ENCODE results near the gene PACSIN1. TPM values are rescaled to one million over a fixed set of nuclear protein-coding genes. Genes with fewer than 3 reads are reported as not detected.

The PACSIN1 gene
- total and polyA plus RNA-seq, 2 experiments from 2014 or later, result 0.05 to 0.37 TPM

- H3K4me2 ChIP-seq, result no peak overlapping the region
- 73% methylated on average over 4 of the region's 4 CpGs for WGBS (ENCODE audit: low lambda C conversion rate, missing lambda C conversion rate)
- no peak overlapping the region for H3K27ac ChIP-seq
- no peaks in the 10 kb centered on the region for H3K9me3 ChIP-seq (ENCODE audit: low read depth)
- no peak overlapping the region for H3K4me3 ChIP-seq
- TF ChIP-seq EZH2 (IDR thresholded peaks at IDR 0.05; ENCODE audit: borderline replicate concordance) (no peak), EZH2phosphoT487 (IDR thresholded peaks at IDR 0.05; ENCODE audit: low read depth, severe bottlenecking, unreplicated experiment) (no peak)
- TF ChIP-seq, protein P1, sequence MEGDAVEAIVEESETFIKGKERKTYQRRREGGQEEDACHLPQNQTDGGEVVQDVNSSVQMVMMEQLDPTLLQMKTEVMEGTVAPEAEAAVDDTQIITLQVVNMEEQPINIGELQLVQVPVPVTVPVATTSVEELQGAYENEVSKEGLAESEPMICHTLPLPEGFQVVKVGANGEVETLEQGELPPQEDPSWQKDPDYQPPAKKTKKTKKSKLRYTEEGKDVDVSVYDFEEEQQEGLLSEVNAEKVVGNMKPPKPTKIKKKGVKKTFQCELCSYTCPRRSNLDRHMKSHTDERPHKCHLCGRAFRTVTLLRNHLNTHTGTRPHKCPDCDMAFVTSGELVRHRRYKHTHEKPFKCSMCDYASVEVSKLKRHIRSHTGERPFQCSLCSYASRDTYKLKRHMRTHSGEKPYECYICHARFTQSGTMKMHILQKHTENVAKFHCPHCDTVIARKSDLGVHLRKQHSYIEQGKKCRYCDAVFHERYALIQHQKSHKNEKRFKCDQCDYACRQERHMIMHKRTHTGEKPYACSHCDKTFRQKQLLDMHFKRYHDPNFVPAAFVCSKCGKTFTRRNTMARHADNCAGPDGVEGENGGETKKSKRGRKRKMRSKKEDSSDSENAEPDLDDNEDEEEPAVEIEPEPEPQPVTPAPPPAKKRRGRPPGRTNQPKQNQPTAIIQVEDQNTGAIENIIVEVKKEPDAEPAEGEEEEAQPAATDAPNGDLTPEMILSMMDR (IDR thresholded peaks at IDR 0.05; ENCODE audit: poor library complexity), result no peak
- no peaks in the 10 kb centered on the region for H3K9me2 ChIP-seq (replicated peaks; ENCODE audit: insufficient read depth)
- H3K27me3 ChIP-seq, result no peaks in the 10 kb centered on the region
- no peaks in the 10 kb centered on the region for H3K79me2 ChIP-seq
- H4K20me1 ChIP-seq (ENCODE audit: insufficient read depth, poor library complexity, severe bottlenecking), result no peaks in the 10 kb centered on the region
- no peak for DNase-seq (ENCODE audit: low spot score)
- H3K36me3 ChIP-seq (replicated peaks; ENCODE audit: insufficient read depth, low read depth), result no peaks in the 10 kb centered on the region
- H2AFZ ChIP-seq, result no peak overlapping the region
- no peaks in the 10 kb centered on the region for H3K4me1 ChIP-seq (ENCODE audit: insufficient read depth)
These were observed 20.5 kb upstream of the PACSIN1 start for GRCh38 chr6:34445313-34445860.

DNA sequence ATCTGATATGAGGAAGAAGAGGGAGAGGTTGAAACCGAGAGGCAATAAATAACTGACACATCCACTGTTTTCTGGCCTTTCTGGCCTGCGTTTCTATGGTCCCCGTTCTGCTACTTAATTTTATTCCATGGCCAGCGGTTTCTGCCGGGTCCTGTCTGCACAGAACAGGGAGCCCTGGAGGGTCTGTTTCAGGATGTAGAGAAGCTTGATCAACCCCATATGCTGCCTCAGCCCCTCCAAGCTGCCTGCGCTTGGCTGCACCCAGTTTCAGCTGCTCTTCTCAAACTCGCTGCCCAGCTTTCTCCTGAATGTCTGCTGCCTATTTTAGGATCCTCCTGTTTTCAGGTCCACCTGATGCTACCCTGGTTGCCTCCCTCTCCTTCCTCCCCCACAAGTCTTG lies 18.5 kb upstream of the PACSIN1 start:
- WGBS (ENCODE audit: low lambda C conversion rate, missing lambda C conversion rate), result 83% methylated on average over 7 of the region's 7 CpGs
- H3K9me3 ChIP-seq (ENCODE audit: low read depth), result no peaks in the 10 kb centered on the region
- no peaks in the 10 kb centered on the region for H3K27me3 ChIP-seq
- H3K36me3 ChIP-seq (replicated peaks; ENCODE audit: insufficient read depth, low read depth), result no peaks in the 10 kb centered on the region
- no peaks in the 10 kb centered on the region for H4K20me1 ChIP-seq (ENCODE audit: insufficient read depth, poor library complexity, severe bottlenecking)
- TF ChIP-seq EZH2phosphoT487 (IDR thresholded peaks at IDR 0.05; ENCODE audit: low read depth, severe bottlenecking, unreplicated experiment) (no peak), EZH2 (IDR thresholded peaks at IDR 0.05; ENCODE audit: borderline replicate concordance) (no peak)
- TF ChIP-seq, protein P1 (IDR thresholded peaks at IDR 0.05; ENCODE audit: poor library complexity), result no peak
- H3K79me2 ChIP-seq, result no peaks in the 10 kb centered on the region
- no peaks in the 10 kb centered on the region for H3K9me2 ChIP-seq (replicated peaks; ENCODE audit: insufficient read depth)
- H3K4me3 ChIP-seq, result no peak overlapping the region
- H3K4me1 ChIP-seq (ENCODE audit: insufficient read depth), result no peaks in the 10 kb centered on the region
- no peak for DNase-seq (ENCODE audit: low spot score)
- no peak overlapping the region for H3K27ac ChIP-seq
- H2AFZ ChIP-seq, result no peak overlapping the region
- no peak overlapping the region for H3K4me2 ChIP-seq

- H3K4me3 ChIP-seq, result no peak overlapping the region
- no peaks in the 10 kb centered on the region for H3K36me3 ChIP-seq (replicated peaks; ENCODE audit: insufficient read depth, low read depth)
- H2AFZ ChIP-seq, result no peak overlapping the region
- DNase-seq (ENCODE audit: low spot score), result no peak
- no peaks in the 10 kb centered on the region for H3K9me2 ChIP-seq (replicated peaks; ENCODE audit: insufficient read depth)
- TF ChIP-seq EZH2phosphoT487 (IDR thresholded peaks at IDR 0.05; ENCODE audit: low read depth, severe bottlenecking, unreplicated experiment) (no peak), EZH2 (IDR thresholded peaks at IDR 0.05; ENCODE audit: borderline replicate concordance) (no peak)
- TF ChIP-seq, protein P1 (IDR thresholded peaks at IDR 0.05; ENCODE audit: poor library complexity), result no peak
- H4K20me1 ChIP-seq (ENCODE audit: insufficient read depth, poor library complexity, severe bottlenecking), result no peaks in the 10 kb centered on the region
- WGBS (ENCODE audit: low lambda C conversion rate, missing lambda C conversion rate), result 71% methylated on average over 5 of the region's 5 CpGs
- H3K4me2 ChIP-seq, result no peak overlapping the region
- H3K27me3 ChIP-seq, result no peaks in the 10 kb centered on the region
- H3K79me2 ChIP-seq, result no peaks in the 10 kb centered on the region
- H3K27ac ChIP-seq, result no peak overlapping the region
- no peaks in the 10 kb centered on the region for H3K4me1 ChIP-seq (ENCODE audit: insufficient read depth)
- H3K9me3 ChIP-seq (ENCODE audit: low read depth), result no peaks in the 10 kb centered on the region
These were observed 18.0 kb upstream of the PACSIN1 start for GRCh38 chr6:34447910-34448309.

Measured in hepatocyte (in vitro differentiated cells).